Activated naive CD4-positive, alpha-beta T cell treated with anti-CD3 and anti-CD28 coated beads, Interleukin-2, amount 10 ng/mL, durations not matched to agents 7 days and 5 days (primary cell): ENCODE data around the gene DSCAML1.

Experiments
- CTCF ChIA-PET: fragments of 350-600 bp; sonication (Branson Sonifier 250); formaldehyde crosslinking; loops from one replicate; lab custom pipeline; 2021; ENCODE audit warnings: antibody characterized with exemption; lab: Charles Lee
- DNase-seq: peaks from one replicate; pipeline ENCODE4 v3.0.0-alpha.2; 2020
- H3K27ac Mint-ChIP-seq: one replicate; pipeline ENCODE4 v1.8.0; 2021; ENCODE audit warnings: mild to moderate bottlenecking, moderate library complexity, mixed read lengths
- H3K27me3 Mint-ChIP-seq: one replicate; pipeline ENCODE4 v1.8.0; 2021; ENCODE audit warnings: mild to moderate bottlenecking, mixed read lengths
- H3K36me3 Mint-ChIP-seq: one replicate; pipeline ENCODE4 v1.8.0; 2021; ENCODE audit warnings: mixed read lengths
- H3K4me1 Mint-ChIP-seq: one replicate; pipeline ENCODE4 v1.8.0; 2021; ENCODE audit warnings: mixed read lengths
- H3K4me3 Mint-ChIP-seq: one replicate; pipeline ENCODE4 v1.8.0; 2021; ENCODE audit warnings: mild to moderate bottlenecking, moderate library complexity, mixed read lengths
- H3K9me3 Mint-ChIP-seq: one replicate; pipeline ENCODE4 v1.8.0; 2021; ENCODE audit warnings: mixed read lengths

DSCAML1 gene

DNA sequence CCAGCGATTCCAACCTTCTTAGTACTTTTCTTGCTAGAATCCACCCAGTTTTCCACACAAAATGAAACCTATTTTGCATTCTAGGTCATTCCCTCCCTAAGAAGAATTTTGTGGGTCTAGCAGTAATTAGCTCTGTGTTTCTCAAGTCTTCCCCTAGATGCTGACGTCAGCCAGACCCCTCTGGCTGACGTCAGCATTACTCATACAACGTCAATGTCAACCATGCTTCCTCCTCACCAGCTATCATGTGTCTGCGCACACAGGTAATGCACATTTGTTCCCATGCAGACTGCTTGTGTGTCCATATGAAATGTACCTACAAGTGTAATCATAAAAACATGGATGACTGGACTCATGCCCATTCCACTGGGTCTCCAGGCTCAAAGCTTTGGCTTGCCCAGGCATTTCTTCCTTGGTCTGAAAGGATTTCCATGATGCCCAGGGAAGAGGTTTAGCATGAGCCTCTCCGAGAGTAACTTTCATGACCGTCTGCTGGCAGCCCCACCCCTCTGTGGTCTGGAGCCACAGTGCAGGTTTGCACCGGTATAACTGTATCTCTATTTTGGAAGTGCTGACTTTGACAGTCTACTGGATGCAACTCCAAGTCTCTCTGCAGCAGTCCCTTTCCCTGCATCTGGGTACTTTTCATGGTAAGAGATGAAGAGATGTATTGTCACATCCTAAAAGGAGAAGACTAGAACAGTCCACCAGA lies 58.6 kb downstream of the DSCAML1 start:
- Mint-ChIP-seq H3K36me3 (no peaks in the 10 kb centered on the region), H3K4me1 (no peaks in the 10 kb centered on the region), H3K9me3 (no peaks in the 10 kb centered on the region), H3K27me3 (peaks cover 54% of the 10 kb centered on the region), H3K27ac (no peak overlapping the region), H3K4me3 (no peak overlapping the region)
- CTCF ChIA-PET: no interaction called here
- no peak for DNase-seq

DNA sequence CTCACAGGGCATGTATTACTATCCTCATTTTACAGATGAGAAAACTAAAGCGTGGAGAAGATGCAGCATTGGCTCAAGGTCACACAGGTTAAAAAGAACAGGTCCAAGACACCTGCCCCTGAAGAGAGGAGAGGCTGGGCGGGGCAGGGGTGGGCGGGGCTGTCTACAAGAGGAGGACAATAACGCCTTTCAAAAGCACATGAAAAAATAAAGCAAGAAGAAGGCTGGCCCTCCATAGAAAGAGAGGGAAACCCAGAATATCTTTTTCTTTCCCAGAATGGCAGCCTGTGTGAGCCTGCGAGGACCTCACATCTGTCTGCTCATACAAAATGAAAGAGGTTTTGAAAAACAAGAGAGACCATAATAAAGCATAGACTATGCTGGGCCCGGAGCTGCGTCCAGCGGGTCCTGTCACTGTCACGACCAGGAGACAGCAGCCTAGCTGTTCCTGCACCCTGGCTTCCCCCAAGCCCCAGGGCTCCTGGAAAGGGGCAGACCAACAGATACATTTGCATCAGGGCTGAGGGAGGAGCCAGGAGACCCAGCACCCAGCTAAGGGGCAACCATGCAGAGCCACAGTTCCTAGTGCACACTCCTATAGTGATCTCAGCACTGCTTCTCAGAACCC lies 61.6 kb downstream of the DSCAML1 start:
- no peaks in the 10 kb centered on the region for H3K4me1 Mint-ChIP-seq
- H3K4me3 Mint-ChIP-seq: no peak overlapping the region
- H3K27ac Mint-ChIP-seq: no peak overlapping the region
- DNase-seq: no peak
- H3K27me3 Mint-ChIP-seq: peaks cover 31% of the 10 kb centered on the region
- H3K9me3 Mint-ChIP-seq: no peaks in the 10 kb centered on the region
- CTCF ChIA-PET: no interaction called here
- no peaks in the 10 kb centered on the region for H3K36me3 Mint-ChIP-seq

DNA sequence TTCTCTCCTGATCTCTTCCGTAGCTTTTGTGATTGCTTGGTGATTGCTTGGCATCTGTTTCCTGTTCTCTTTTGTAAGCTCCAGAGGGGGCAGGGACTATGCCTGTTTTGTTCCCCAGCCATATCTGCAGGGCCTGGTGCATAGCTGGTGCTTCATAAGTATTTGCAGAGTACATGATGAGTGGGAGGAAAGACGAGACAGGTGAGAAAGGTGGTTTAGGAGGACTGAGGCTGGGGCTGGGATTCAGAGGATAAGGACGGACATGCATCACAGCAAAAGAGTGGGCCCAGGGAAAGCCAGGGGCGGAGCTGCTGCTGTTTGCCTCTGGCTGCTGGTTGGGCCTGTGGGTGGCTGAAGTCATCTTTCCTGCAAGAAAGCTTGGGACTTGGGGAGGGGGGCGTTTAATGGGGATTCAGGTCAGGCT lies 62.4 kb downstream of the DSCAML1 start:
- Mint-ChIP-seq H3K27ac (no peak overlapping the region), H3K27me3 (peaks cover 33% of the 10 kb centered on the region), H3K9me3 (no peaks in the 10 kb centered on the region), H3K4me3 (no peak overlapping the region), H3K36me3 (no peaks in the 10 kb centered on the region), H3K4me1 (no peaks in the 10 kb centered on the region)
- DNase-seq: no peak
- CTCF ChIA-PET: no interaction called here

DNA sequence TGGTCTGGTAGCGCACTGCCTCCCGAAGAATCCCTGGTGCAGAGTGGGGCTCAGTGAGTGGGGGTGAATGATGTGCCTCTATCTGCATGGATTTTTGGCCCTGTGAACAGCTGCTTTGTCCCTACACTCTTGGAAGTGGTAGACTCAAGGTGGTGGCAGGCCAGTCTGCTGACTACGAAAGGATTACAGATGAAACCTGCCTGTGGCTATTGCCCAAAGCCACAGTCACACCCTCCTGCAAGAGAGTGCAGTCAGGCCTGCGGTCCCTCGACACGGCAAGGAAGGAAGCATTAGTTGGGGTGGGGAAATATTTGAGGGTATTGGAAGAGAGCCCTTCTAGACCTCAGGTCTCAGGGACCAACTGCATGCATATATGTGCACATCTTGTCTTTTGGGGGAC lies 63.7 kb downstream of the DSCAML1 start:
- CTCF ChIA-PET: no interaction called here
- no peaks in the 10 kb centered on the region for H3K36me3 Mint-ChIP-seq
- no peaks in the 10 kb centered on the region for H3K4me1 Mint-ChIP-seq
- no peak overlapping the region for H3K4me3 Mint-ChIP-seq
- H3K27ac Mint-ChIP-seq: no peak overlapping the region
- H3K27me3 Mint-ChIP-seq: peaks cover 28% of the 10 kb centered on the region
- H3K9me3 Mint-ChIP-seq: no peaks in the 10 kb centered on the region
- DNase-seq: no peak

DNA sequence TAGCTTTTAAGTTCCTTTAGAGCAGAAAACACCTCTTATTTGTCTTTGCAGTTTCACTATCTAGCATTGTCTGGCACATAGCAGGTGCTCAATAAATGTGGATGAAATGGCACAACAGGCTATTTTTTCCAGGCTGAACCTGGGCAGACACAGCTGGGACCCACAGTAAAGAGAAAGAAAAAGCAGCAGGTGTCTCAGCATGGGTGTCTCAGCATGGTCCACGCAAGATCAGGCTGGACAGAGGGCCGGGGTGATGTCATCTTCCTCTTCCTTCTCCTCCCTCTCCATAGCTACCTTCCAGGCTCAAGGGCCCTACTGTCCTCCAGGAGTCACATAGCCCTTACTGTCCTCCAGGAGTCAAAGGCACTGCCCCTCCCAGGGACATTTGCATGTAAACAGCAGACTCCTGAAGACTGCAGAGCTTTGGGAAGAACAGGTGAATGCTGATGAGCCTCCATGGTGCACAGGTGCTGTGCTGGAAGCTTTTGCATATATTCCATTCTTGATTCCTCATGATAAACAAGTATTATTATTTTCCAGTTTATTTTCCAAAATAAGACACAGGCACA lies 65.2 kb downstream of the DSCAML1 start:
- DNase-seq: no peak
- Mint-ChIP-seq H3K36me3 (no peaks in the 10 kb centered on the region), H3K27me3 (peaks cover 16% of the 10 kb centered on the region), H3K9me3 (no peaks in the 10 kb centered on the region), H3K27ac (no peak overlapping the region), H3K4me3 (no peak overlapping the region), H3K4me1 (no peaks in the 10 kb centered on the region)
- CTCF ChIA-PET: interaction anchor here (1.3 kb wide), 1 partner anchor 306 kb away, joined by 4 read pairs; no protein-coding TSS in a partner anchor

DNA sequence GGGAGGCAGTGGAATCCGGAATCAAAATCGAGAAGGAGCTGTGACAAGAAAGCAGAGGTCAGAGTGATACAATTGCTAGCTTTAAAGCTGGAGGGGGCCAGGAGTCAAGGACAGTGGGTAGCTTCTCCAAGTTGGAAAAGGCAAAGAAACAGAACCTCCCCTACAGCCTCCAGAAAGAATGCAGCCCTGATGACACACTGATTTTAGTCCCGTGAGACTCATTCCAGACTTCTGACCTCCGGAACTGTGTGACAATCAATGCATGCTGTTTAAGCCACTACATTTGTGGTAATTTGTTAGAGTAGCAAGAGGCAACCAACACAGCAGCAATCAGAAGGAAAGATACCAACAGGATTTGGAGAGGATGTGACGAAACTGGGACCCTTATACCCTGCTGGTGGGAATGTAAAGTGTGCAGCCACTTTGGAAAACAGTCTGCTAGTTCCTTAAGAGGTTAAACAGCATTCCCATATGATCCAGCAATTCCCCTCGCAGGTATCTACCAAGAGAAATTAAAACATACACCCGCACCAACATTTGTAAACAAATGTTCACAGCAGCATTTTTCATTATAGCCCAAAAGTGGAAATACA lies 66.7 kb downstream of the DSCAML1 start:
- no peak overlapping the region for H3K4me3 Mint-ChIP-seq
- CTCF ChIA-PET: no interaction called here
- H3K36me3 Mint-ChIP-seq: no peaks in the 10 kb centered on the region
- H3K27ac Mint-ChIP-seq: no peak overlapping the region
- H3K9me3 Mint-ChIP-seq: no peaks in the 10 kb centered on the region
- H3K27me3 Mint-ChIP-seq: peaks cover 16% of the 10 kb centered on the region
- no peak for DNase-seq
- no peaks in the 10 kb centered on the region for H3K4me1 Mint-ChIP-seq

DNA sequence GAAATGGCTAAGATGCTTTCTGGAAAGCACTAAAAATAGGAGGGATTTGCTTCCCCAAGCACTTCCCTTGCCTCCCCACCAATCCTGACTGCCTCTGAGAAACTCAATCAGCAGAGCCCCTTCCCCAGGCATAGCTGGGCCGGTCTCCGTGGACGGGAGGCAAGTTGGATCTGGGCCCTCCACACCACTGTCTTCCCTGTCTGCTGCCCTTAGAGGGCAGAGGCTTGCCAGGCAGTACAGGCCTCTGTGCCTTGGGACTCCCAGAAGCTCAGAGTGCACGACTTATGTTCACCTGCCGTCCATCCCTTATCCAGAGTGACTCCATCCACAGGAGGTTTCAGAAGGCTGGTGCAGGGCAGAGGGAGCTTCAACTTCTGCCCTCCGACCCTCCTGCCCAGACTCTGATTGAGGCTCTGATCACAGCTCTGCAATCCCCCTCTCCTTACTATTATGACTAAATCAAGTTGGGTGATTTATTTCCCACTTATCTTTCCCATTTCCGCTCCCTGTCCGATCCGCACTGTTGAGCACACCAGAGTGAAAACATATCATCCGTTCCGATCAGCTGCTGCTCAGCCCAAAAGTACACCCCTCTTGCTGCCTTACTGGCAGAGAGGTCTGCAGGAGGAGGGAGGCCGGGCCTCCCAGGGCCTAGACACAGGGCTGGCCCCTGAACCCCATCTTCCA lies 71.8 kb downstream of the DSCAML1 start:
- Mint-ChIP-seq H3K27me3 (peaks cover 14% of the 10 kb centered on the region), H3K36me3 (no peaks in the 10 kb centered on the region), H3K9me3 (no peaks in the 10 kb centered on the region), H3K4me3 (no peak overlapping the region), H3K27ac (no peak overlapping the region), H3K4me1 (no peaks in the 10 kb centered on the region)
- DNase-seq: no peak
- CTCF ChIA-PET: interaction anchor here (0.8 kb wide), 1 partner anchor 82 kb away, joined by 3 read pairs; no protein-coding TSS in a partner anchor

DNA sequence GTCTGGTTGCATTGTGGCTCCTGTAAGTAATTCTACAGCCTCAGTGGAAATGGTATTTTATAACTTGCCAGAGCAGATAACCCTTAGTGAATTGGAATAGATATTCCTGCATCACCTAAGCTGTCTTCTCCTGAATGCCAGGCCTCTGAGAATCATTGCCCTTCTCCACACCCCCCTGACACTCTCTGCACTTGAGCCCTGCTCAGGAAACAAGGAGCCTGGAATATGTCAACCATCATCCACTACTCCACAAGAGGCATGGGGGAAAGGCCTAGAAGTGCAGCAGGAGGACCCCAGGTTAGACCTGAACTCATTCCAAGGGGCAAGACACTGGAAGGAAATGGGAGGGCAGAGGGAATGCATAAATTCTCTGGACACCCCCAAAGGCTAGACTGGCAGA lies 72.4 kb downstream of the DSCAML1 start:
- no peak overlapping the region for H3K4me3 Mint-ChIP-seq
- H3K36me3 Mint-ChIP-seq: no peaks in the 10 kb centered on the region
- no peak overlapping the region for H3K27ac Mint-ChIP-seq
- CTCF ChIA-PET: interaction anchor here (0.8 kb wide), 1 partner anchor 83 kb away, joined by 3 read pairs; no protein-coding TSS in a partner anchor
- DNase-seq: no peak
- H3K27me3 Mint-ChIP-seq: peaks cover 9% of the 10 kb centered on the region
- no peaks in the 10 kb centered on the region for H3K9me3 Mint-ChIP-seq
- no peaks in the 10 kb centered on the region for H3K4me1 Mint-ChIP-seq

DNA sequence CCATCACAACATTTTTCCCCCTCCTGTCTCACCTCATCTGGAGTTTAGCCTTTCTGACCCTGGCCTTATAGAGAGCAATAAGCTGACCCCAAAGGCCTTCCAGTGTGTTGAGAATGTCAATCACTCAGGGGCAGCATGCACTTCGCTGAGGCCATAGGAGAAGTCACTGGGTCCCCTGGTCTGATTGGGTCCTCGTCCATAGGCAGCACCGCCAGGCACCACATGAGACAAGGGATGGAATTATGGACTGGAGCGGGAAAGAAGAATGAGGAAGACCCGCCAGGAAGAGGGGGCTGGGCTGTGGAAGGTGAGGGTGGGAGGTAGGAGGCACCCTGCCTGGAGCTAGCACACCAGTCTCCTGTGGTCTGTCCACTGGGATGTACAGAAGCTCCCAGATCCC lies 72.9 kb downstream of the DSCAML1 start:
- no peak overlapping the region for H3K4me3 Mint-ChIP-seq
- no peaks in the 10 kb centered on the region for H3K4me1 Mint-ChIP-seq
- H3K9me3 Mint-ChIP-seq: no peaks in the 10 kb centered on the region
- H3K36me3 Mint-ChIP-seq: no peaks in the 10 kb centered on the region
- CTCF ChIA-PET: no interaction called here
- H3K27me3 Mint-ChIP-seq: peaks cover 9% of the 10 kb centered on the region
- H3K27ac Mint-ChIP-seq: no peak overlapping the region
- no peak for DNase-seq

DNA sequence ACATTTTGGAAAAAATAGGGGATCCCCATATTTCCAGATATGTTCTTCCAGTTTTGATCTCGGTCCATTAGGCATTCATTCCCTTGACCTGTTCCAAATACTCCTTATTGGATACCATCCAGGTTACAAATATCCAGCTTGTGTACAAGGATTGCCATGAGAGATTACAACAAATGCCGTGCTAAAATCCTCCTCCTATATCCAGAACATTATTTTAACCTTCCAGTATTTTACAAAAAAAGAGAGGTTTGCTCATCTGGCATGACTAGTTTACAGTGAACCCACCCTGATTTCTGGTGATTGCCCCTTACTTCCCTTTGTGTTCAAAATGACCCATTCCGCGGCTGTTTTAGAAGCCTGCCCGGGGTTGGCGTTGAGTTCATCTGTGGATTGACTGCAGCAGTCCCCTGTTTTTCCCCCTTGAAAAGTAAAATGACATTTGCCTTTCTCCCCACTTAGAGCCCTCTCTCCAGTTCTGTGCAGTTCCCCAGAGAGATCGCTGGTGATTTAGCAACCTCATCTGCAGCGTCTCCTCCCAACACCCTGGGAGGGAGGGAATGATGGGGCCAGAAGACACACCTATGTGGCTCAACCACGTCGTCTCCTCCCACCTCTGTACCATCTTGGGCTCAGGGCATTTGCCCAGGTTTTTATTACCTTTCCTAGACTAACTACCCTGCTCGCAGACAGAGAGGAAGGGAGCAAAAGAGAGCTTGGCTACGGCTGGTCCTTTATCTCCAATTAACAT lies 73.6 kb downstream of the DSCAML1 start:
- no peak overlapping the region for H3K4me3 Mint-ChIP-seq
- CTCF ChIA-PET: interaction anchor here (1.2 kb wide), 1 partner anchor 13 kb away, joined by 3 read pairs; no protein-coding TSS in a partner anchor
- H3K9me3 Mint-ChIP-seq: no peaks in the 10 kb centered on the region
- no peaks in the 10 kb centered on the region for H3K4me1 Mint-ChIP-seq
- peaks cover 9% of the 10 kb centered on the region for H3K27me3 Mint-ChIP-seq
- no peak overlapping the region for H3K27ac Mint-ChIP-seq
- no peaks in the 10 kb centered on the region for H3K36me3 Mint-ChIP-seq
- DNase-seq: no peak

DNA sequence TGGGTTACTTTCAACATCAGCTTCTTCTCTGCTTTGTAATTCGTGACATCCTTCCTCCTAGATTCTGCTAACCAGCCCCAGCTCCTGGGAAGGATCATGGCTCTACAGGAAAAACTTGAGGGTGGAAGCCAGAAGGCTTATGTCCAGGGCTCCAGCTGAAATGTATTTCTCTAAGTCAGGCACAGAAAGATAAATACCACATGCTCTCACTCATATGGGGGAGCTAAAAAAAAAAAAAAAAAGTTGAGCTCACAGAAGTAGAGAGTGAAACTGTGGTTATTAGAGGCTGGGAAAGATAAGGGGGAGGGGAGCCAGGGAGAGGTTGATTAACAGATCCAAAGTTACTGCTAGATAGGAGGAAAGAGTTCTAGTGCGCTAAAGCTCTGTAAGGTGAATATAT lies 74.9 kb downstream of the DSCAML1 start:
- Mint-ChIP-seq H3K4me3 (no peak overlapping the region), H3K36me3 (no peaks in the 10 kb centered on the region), H3K27ac (no peak overlapping the region), H3K9me3 (no peaks in the 10 kb centered on the region), H3K27me3 (peaks cover 9% of the 10 kb centered on the region), H3K4me1 (no peaks in the 10 kb centered on the region)
- no peak for DNase-seq
- CTCF ChIA-PET: interaction anchor here (1.2 kb wide), 1 partner anchor 12 kb away, joined by 3 read pairs; no protein-coding TSS in a partner anchor

DNA sequence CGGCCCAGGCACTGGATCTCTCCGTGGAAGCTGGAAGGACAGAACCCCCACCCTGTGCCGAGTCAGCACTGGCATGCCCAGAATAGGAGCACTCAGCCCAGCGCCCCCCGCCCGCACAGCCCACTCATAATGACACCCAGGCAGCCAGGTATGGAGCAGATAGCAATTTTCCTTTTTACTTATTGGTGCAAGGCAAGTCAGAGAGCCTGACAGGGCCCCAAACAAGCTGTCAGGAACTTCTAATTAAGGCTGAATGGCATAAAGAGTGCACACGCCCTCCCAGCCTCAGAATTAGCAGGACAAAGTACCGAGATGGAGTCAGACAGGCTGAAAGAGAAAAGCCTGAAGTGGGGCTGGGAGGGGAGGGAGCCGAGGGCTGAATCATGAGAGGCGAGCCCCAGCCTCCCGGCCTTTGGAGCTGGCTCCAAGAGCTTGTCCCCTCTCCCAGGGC lies 76.9 kb downstream of the DSCAML1 start:
- Mint-ChIP-seq H3K9me3 (no peaks in the 10 kb centered on the region), H3K27me3 (peaks cover 6% of the 10 kb centered on the region)

DNA sequence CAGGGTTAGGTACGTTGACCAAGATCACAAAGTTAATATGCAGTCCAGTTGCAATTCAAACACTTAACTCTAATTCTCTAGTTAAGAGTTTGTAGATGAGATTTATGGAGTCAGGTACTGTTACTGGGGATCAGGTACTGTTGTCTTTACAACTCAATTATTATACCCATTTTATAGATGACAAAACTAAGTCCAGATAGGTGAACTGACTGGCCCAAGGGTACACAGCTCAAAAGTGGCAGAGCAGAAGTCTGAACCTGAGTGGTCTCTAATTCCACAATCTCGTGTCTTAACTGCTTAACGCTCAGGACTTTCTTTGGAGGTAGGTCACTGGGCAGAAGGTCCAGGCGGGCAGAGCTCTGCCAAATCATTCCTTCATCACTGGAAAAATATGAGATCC lies 77.5 kb downstream of the DSCAML1 start:
- CTCF ChIA-PET: no interaction called here
- peaks cover 8% of the 10 kb centered on the region for H3K27me3 Mint-ChIP-seq
- no peak overlapping the region for H3K27ac Mint-ChIP-seq

More for the DNA sequence above, 76.9 kb downstream of the DSCAML1 start:
- DNase-seq: no peak
- Mint-ChIP-seq H3K4me3 (no peak overlapping the region), H3K27ac (no peak overlapping the region), H3K4me1 (no peaks in the 10 kb centered on the region), H3K36me3 (no peaks in the 10 kb centered on the region)
- CTCF ChIA-PET: no interaction called here

More for the DNA sequence above, 77.5 kb downstream of the DSCAML1 start:
- no peak overlapping the region for H3K4me3 Mint-ChIP-seq
- H3K4me1 Mint-ChIP-seq: no peaks in the 10 kb centered on the region
- H3K36me3 Mint-ChIP-seq: no peaks in the 10 kb centered on the region
- DNase-seq: no peak
- no peaks in the 10 kb centered on the region for H3K9me3 Mint-ChIP-seq
